H54 (cell line): ENCODE results near the gene ABLIM2.

ENCODE experiments used
- DNase-seq: peaks from one replicate; pipeline ENCODE4 v3.0.0; 2011; ENCODE audit warnings: low spot score, mixed read lengths; ENCODE audit not compliant: insufficient read length
- FAIRE-seq: peaks from 3 replicates; lab custom pipeline; 2011; peaks lifted over from hg19 to GRCh38; lab: Jason Lieb, UNC
- POLR2A ChIP-seq: IDR thresholded peaks from 2 replicates; pipeline ENCODE4 v1.6.1; 2011; ENCODE audit warnings: low read depth, mild to moderate bottlenecking, low read length

ABLIM2 gene

GRCh38 chr4:8112672-8113071 is 45.9 kb downstream of the ABLIM2 start:
- DNase-seq = no peak
- no peak for FAIRE-seq
- no peak for TF ChIP-seq POLR2A

- no peak for FAIRE-seq
- DNase-seq = no peak
- no peak for TF ChIP-seq POLR2A
Measured at GRCh38 chr4:8112036-8112576, 46.5 kb downstream of the ABLIM2 start.

- TF ChIP-seq POLR2A = no peak
- DNase-seq (no peak), FAIRE-seq (no peak)
Measured at GRCh38 chr4:8110071-8110986, 48.3 kb downstream of the ABLIM2 start.

- DNase-seq (no peak), FAIRE-seq (no peak)
- TF ChIP-seq POLR2A = no peak
Measured at GRCh38 chr4:8109406-8110065, 49.1 kb downstream of the ABLIM2 start.

- no peak for TF ChIP-seq POLR2A
- no peak for FAIRE-seq
- DNase-seq = no peak
Measured at GRCh38 chr4:8108991-8109390, 49.6 kb downstream of the ABLIM2 start.

GRCh38 chr4:8108261-8108660 is 50.4 kb downstream of the ABLIM2 start:
- FAIRE-seq = no peak

GRCh38 chr4:8107146-8107657 is 51.4 kb downstream of the ABLIM2 start:
- DNase-seq (no peak), FAIRE-seq (no peak)
- TF ChIP-seq POLR2A = no peak

More at GRCh38 chr4:8108261-8108660, 50.4 kb downstream of the ABLIM2 start:
- DNase-seq = no peak
- no peak for TF ChIP-seq POLR2A

GRCh38 chr4:8106451-8107025 is 52.1 kb downstream of the ABLIM2 start:
- no peak for DNase-seq

GRCh38 chr4:8105306-8106100 is 53.1 kb downstream of the ABLIM2 start:
- TF ChIP-seq POLR2A = no peak
- DNase-seq (no peak), FAIRE-seq (no peak)

More at GRCh38 chr4:8106451-8107025, 52.1 kb downstream of the ABLIM2 start:
- FAIRE-seq = no peak
- no peak for TF ChIP-seq POLR2A

- FAIRE-seq = no peak
- no peak for TF ChIP-seq POLR2A
- no peak for DNase-seq
Measured at GRCh38 chr4:8104491-8105305, 53.9 kb downstream of the ABLIM2 start.

GRCh38 chr4:8103421-8104390 is 54.9 kb downstream of the ABLIM2 start:
- no peak for DNase-seq
- no peak for FAIRE-seq
- no peak for TF ChIP-seq POLR2A
